ENCODE results near the gene TXNDC17. TPM values are rescaled to one million over a fixed set of nuclear protein-coding genes. Genes with fewer than 3 reads are reported as not detected.

Gene TXNDC17
- total and polyA plus RNA-seq, 2 of the 13 experiments (the other 11 are each of a cell fraction or from before 2014, with no cell fraction given): 188 to 266 TPM

DNA sequence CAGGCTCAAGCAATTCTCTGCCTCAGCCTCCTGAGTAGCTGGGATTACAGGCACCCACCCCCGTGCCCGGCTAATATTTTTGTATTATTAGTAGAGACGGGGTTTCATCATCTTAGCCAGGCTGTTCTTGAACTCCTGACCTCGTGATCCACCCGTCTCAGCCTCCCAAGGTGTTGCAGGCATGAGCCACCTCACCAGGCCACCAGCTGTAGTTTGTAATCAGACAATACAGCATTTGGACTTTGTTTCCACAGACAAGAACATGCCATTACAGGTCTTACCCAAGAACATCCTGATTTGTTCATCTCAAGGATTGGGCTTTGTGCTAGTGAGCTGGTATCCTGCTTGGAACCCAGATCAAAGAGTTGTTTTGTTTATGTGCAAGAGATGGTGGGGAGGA, 40.8 kb downstream of the TXNDC17 start (continued):
- TF ChIP-seq, protein P1, sequence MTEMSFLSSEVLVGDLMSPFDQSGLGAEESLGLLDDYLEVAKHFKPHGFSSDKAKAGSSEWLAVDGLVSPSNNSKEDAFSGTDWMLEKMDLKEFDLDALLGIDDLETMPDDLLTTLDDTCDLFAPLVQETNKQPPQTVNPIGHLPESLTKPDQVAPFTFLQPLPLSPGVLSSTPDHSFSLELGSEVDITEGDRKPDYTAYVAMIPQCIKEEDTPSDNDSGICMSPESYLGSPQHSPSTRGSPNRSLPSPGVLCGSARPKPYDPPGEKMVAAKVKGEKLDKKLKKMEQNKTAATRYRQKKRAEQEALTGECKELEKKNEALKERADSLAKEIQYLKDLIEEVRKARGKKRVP (CRISPR knock-in tag; IDR thresholded peaks at IDR 0.05): peak in 1 of 2 experiments; percentile 51; a peak in 2 of 4 replicates
- TF ChIP-seq, protein P2, sequence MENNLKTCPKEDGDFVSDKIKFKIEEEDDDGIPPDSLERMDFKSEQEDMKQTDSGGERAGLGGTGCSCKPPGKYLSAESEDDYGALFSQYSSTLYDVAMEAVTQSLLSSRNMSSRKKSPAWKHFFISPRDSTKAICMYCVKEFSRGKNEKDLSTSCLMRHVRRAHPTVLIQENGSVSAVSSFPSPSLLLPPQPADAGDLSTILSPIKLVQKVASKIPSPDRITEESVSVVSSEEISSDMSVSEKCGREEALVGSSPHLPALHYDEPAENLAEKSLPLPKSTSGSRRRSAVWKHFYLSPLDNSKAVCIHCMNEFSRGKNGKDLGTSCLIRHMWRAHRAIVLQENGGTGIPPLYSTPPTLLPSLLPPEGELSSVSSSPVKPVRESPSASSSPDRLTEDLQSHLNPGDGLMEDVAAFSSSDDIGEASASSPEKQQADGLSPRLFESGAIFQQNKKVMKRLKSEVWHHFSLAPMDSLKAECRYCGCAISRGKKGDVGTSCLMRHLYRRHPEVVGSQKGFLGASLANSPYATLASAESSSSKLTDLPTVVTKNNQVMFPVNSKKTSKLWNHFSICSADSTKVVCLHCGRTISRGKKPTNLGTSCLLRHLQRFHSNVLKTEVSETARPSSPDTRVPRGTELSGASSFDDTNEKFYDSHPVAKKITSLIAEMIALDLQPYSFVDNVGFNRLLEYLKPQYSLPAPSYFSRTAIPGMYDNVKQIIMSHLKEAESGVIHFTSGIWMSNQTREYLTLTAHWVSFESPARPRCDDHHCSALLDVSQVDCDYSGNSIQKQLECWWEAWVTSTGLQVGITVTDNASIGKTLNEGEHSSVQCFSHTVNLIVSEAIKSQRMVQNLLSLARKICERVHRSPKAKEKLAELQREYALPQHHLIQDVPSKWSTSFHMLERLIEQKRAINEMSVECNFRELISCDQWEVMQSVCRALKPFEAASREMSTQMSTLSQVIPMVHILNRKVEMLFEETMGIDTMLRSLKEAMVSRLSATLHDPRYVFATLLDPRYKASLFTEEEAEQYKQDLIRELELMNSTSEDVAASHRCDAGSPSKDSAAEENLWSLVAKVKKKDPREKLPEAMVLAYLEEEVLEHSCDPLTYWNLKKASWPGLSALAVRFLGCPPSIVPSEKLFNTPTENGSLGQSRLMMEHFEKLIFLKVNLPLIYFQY (CRISPR knock-in tag; IDR thresholded peaks at IDR 0.05; ENCODE audit: borderline replicate concordance): no peak
- TF ChIP-seq ZNF644 (CRISPR knock-in tag; IDR thresholded peaks at IDR 0.05; ENCODE audit: low read depth) (peak; percentile 36; the same call in 1 of the 2 replicates), TSC22D2 (CRISPR knock-in tag; IDR thresholded peaks at IDR 0.05; ENCODE audit: borderline replicate concordance) (no peak), ZNF34 (CRISPR knock-in tag; IDR thresholded peaks at IDR 0.05; ENCODE audit: borderline replicate concordance) (no peak), MTF1 (CRISPR knock-in tag; IDR thresholded peaks at IDR 0.05) (no peak), ZNF883 (CRISPR knock-in tag; IDR thresholded peaks at IDR 0.05; ENCODE audit: not compliant biosample characterization) (no peak), ZSCAN20 (CRISPR knock-in tag; IDR thresholded peaks at IDR 0.05; ENCODE audit: borderline replicate concordance) (no peak), SNAI1 (CRISPR knock-in tag; IDR thresholded peaks at IDR 0.05; ENCODE audit: borderline replicate concordance) (no peak), SCMH1 (CRISPR knock-in tag; IDR thresholded peaks at IDR 0.05; ENCODE audit: borderline replicate concordance) (no peak), YEATS4 (CRISPR knock-in tag; IDR thresholded peaks at IDR 0.05; ENCODE audit: borderline replicate concordance) (no peak), ZNF484 (CRISPR knock-in tag; IDR thresholded peaks at IDR 0.05; ENCODE audit: borderline replicate concordance, low read depth) (no peak), SOX13 (IDR thresholded peaks at IDR 0.05) (no peak), SOX13 (CRISPR knock-in tag; conservative IDR thresholded peaks at IDR 0.05 in 1 of 2, IDR thresholded peaks at IDR 0.05 in 1 of 2) (peak in 1 of 2 experiments; percentile 56; a peak in 2 of 4 replicates), HOXA3 (CRISPR knock-in tag; IDR thresholded peaks at IDR 0.05) (no peak), RORA (CRISPR knock-in tag; IDR thresholded peaks at IDR 0.05) (no peak)
- TF ChIP-seq, protein P3, sequence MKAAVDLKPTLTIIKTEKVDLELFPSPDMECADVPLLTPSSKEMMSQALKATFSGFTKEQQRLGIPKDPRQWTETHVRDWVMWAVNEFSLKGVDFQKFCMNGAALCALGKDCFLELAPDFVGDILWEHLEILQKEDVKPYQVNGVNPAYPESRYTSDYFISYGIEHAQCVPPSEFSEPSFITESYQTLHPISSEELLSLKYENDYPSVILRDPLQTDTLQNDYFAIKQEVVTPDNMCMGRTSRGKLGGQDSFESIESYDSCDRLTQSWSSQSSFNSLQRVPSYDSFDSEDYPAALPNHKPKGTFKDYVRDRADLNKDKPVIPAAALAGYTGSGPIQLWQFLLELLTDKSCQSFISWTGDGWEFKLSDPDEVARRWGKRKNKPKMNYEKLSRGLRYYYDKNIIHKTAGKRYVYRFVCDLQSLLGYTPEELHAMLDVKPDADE (CRISPR knock-in tag; IDR thresholded peaks at IDR 0.05): no peak
- TF ChIP-seq, protein P4, sequence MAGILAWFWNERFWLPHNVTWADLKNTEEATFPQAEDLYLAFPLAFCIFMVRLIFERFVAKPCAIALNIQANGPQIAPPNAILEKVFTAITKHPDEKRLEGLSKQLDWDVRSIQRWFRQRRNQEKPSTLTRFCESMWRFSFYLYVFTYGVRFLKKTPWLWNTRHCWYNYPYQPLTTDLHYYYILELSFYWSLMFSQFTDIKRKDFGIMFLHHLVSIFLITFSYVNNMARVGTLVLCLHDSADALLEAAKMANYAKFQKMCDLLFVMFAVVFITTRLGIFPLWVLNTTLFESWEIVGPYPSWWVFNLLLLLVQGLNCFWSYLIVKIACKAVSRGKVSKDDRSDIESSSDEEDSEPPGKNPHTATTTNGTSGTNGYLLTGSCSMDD (CRISPR knock-in tag; IDR thresholded peaks at IDR 0.05): no peak
- TF ChIP-seq, protein P5, sequence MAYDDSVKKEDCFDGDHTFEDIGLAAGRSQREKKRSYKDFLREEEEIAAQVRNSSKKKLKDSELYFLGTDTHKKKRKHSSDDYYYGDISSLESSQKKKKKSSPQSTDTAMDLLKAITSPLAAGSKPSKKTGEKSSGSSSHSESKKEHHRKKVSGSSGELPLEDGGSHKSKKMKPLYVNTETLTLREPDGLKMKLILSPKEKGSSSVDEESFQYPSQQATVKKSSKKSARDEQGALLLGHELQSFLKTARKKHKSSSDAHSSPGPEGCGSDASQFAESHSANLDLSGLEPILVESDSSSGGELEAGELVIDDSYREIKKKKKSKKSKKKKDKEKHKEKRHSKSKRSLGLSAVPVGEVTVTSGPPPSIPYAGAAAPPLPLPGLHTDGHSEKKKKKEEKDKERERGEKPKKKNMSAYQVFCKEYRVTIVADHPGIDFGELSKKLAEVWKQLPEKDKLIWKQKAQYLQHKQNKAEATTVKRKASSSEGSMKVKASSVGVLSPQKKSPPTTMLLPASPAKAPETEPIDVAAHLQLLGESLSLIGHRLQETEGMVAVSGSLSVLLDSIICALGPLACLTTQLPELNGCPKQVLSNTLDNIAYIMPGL (CRISPR knock-in tag; IDR thresholded peaks at IDR 0.05; ENCODE audit: borderline replicate concordance in 1 of 2, low read depth in 1 of 2): 0 out of 4 replicates have a peak, but pooled peaks of 1 of the 2 experiments have one; percentile 7

All from HepG2 (cell line).